CD4-positive, alpha-beta T cell treated with Interleukin-15 for 1 hour (primary cell): Measurements from ENCODE around the gene HCAR2.
"Not testable (repeated sequence)": the region's sequence is repeated elsewhere in the genome, so short reads cannot be mapped to it uniquely, and the experiment has no call there.

Source experiments
- DNase-seq: peaks from one replicate; pipeline ENCODE4 v3.0.0-alpha.2; 2020

Gene HCAR2

GRCh38 chr12:122715211-122715610 lies 12.1 kb upstream of the HCAR2 start:
- DNase-seq: not testable (repeated sequence)

DNA sequence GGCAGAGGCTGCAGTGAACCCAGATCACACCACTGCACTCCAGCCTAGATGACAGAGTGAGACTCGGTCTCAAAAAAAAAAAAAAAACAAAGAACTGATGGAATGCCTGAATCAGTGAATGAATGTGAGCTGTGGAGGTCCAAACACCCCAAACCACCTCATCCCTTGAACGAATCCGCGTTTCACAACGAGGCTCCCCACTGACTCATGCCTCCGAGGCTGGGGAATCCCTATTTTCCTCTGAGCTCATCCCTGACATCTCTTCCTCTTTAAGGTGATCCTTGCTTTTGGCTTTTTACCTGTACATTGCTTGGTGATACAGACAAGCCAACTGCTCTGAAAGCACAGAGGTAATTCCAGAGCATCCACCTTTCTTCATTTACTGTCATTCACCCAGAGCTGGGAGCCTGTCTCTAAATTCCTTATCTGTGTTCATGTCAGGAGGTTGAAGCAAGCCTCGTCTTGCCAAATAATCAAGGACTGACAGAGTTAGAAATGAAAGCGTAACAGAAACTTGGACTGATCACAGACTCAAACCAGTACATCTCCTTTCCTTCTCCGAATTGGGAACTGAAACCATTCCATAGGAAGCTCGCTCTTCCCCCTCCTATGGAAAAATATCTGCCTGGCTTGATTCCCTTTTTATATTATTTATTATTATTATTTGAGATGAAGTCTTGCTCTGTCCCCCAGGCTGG lies 10.5 kb upstream of the HCAR2 start:
- DNase-seq: not testable (repeated sequence)

- peak; percentile 29 for DNase-seq
Measured at GRCh38 chr12:122711266-122711665, 8.1 kb upstream of the HCAR2 start.

- DNase-seq: not testable (repeated sequence)
Measured at GRCh38 chr12:122710341-122710740, 7.2 kb upstream of the HCAR2 start.

DNA sequence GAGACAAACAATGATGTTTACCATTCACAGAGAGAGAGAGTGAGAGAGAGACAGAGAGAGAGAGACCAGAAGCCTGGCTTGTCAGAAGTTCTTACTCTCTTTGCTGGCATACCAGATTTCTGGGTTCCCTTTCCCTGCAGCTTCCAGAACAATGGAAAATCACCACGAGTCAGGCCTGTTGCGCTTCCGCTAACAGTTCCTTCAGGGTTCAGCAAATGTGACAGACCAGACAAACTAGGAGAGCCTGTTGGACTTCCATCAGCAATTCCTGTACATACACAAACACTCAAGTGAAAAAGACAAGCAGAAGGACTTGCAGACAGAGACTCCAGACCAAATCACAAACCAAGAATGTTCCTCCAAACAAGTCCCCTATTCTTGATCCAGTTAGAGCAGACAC lies 6.1 kb upstream of the HCAR2 start:
- not testable (repeated sequence) for DNase-seq

- not testable (repeated sequence) for DNase-seq
Measured at GRCh38 chr12:122703841-122704240, 684 bp upstream of the HCAR2 start.

DNA sequence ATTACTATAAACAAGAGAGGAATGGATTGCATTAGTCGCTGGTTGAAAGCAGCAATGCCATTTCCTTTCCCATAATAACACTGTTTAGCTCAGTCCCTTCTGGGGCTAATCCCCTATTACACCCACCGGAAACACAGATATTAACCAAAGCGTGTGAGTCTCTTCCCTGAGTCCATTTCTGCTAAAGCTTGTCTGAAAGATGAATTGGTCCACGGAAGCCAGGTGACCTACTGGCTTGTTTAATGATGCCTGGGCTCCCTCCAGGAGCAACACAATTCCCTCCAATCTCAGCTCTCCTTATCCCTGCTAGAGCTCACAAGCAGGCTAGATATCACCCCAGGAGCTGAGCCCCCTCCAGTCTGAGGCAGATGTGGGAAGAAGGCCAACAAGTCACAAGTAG lies 1.7 kb downstream of the HCAR2 start:
- DNase-seq: not testable (repeated sequence)

DNA sequence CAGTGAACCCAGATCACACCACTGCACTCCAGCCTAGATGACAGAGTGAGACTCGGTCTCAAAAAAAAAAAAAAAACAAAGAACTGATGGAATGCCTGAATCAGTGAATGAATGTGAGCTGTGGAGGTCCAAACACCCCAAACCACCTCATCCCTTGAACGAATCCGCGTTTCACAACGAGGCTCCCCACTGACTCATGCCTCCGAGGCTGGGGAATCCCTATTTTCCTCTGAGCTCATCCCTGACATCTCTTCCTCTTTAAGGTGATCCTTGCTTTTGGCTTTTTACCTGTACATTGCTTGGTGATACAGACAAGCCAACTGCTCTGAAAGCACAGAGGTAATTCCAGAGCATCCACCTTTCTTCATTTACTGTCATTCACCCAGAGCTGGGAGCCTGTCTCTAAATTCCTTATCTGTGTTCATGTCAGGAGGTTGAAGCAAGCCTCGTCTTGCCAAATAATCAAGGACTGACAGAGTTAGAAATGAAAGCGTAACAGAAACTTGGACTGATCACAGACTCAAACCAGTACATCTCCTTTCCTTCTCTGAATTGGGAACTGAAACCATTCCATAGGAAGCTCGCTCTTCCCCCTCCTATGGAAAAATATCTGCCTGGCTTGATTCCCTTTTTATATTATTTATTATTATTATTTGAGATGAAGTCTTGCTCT lies 3.0 kb downstream of the HCAR2 start:
- DNase-seq: not testable (repeated sequence)

DNA sequence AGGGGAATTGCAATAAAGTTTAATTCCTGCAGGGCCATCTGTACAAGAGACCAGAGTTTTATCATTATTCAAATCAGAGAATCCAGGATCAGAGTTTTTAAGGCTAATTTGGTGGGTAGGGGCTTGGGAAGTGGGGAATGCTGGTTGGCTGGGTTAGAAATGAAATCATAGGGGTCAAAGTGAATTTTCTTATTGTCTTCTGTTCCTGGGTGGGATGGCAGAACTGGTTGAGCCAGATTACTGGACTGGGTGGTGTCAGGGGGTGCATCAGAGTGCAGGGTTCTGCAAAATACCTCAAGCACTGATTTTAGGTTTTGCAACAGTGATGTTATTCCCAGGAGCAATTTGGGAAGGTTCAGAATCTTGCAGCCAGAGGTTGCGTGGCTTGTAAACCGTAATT lies 6.2 kb downstream of the HCAR2 start:
- not testable (repeated sequence) for DNase-seq

- DNase-seq: no peak
Measured at GRCh38 chr12:122691566-122691965, 11.6 kb downstream of the HCAR2 start.

- DNase-seq: no peak
Measured at GRCh38 chr12:122688291-122688690, 14.9 kb downstream of the HCAR2 start.

DNA sequence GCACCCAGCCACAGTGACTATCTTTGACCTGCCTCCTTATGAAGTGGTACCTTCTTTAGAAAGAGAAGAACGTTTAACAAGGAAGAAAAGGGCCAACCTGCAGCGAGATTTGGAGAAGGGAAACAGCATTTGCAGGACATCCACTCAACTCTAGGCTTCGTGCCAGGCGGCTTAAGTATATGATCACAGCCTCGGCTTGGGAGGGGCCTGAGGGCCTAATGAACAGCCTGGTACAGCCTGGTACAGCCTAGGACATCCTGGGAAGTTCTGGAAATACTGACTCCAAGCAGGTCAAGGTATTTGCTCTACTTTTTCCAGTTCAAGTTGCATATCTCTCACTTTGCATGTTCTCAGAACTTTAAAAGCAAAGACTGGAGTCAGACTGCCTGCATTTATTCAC lies 16.1 kb downstream of the HCAR2 start:
- no peak for DNase-seq

GRCh38 chr12:122686538-122686937 lies 16.6 kb downstream of the HCAR2 start:
- no peak for DNase-seq

- DNase-seq: no peak
Measured at GRCh38 chr12:122684297-122684813, 18.8 kb downstream of the HCAR2 start.

DNA sequence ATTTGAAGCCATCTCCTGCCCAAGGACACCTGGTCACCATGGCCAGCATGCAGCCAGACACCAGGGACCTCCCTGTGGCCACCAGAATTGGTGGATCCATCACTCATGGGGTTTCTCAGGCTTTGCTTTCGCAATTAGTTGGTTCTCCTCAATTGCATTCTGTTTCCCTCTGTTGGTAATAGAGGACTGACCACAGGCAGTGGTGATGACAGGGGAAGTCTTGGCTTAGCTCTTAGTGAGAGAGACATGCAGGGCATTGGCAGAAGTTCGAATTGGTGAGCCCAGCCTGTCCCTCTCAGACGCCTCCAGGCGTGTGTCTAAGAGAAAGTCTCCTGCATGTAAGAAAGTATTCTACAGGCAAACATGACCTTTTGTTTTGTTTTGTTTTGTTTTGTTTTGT lies 21.3 kb downstream of the HCAR2 start:
- DNase-seq: peak; percentile 41

DNA sequence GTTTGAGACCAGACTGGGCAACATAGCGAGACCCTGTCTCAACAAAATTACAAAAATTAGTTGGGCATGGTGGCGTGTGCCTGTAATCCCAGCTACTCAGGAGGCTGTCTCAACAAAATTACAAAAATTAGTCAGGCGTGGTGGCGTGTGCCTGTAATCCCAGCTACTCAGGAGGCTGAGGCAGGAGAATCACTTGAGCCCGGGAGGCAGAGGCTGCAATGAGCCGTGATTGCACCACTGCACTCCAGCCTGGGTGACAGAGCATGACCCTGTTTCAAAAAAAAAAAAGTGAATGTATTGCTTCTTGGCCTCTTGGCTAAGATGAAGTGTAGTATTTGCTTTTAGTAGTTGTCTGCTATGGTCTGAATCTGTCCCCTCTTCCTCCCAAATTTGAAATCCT lies 22.2 kb downstream of the HCAR2 start:
- DNase-seq: not testable (repeated sequence)

- DNase-seq: not testable (repeated sequence)
Measured at GRCh38 chr12:122676781-122677180, 26.4 kb downstream of the HCAR2 start.

DNA sequence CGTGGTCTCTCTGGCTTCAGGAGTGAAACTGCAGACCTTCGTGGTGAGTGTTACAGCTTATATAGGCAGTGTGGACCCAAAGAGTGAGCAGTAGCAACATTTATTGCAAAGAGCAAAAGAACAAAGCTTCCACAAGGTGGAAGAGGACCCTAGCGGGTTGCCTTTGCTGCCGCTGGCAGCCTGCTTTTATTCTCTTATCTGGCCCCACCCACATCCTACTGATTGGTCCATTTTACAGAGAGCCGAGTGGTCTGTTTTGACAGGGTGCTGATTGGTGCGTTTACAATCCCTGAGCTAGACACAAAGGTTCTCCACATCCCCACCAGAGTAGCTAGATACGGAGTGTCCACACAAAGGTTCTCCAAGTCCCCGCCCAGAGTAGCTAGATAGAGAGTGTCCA lies 27.1 kb downstream of the HCAR2 start:
- DNase-seq: not testable (repeated sequence)

DNA sequence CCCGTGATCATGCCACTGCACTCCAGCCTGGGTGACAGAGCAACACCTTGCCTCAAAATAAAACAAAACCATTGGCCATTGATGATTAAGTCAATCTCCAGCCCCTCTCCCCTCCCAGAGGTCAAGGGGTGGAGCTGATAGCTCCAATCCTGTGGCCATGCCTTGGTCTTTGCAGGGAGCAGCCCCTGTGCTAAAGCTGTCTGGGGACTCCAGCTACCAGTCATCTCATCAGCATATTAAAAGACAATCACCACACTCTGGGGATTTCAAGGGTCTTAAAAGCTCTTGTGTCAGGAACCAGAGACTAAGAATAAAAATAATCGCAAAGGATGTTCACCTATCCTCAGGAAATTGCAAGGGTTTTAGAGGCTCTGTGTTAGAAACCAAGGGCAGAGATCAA lies 30.6 kb downstream of the HCAR2 start:
- DNase-seq: no peak

DNA sequence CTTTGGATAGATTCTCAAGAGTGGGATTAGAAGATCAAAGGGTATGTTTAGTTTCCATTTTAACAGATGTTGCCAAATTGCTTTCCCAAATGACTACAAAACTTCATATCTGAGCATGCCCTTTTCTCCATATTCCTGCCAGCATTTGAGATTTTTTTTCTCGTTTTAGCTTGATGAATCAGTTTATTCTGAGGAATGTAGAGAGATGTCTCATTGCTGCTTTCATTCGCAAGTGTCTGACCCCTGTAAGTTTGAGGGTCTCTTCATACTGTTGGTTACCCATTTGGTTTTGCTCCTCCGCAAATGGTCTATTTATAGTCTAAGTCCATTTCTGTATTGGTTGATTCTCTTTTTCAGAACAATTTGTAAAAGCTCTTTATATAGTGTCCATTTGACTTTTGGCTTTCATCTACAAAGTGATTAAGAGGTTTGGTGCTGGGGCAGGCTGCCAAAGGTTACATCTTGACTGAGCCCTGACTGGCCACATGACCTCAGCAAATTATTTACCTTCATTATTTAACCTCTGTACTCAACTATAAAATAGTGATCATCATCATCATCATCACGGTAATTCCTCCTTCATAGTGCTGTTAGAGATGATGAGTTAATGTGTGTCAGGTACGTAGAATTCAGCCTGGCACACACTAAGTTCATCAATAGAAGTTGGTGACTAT lies 33.6 kb downstream of the HCAR2 start:
- no peak for DNase-seq

GRCh38 chr12:122668268-122668667 lies 34.9 kb downstream of the HCAR2 start:
- no peak for DNase-seq

- no peak for DNase-seq
Measured at GRCh38 chr12:122665759-122666158, 37.4 kb downstream of the HCAR2 start.

- no peak for DNase-seq
Measured at GRCh38 chr12:122665349-122665748, 37.8 kb downstream of the HCAR2 start.

GRCh38 chr12:122661938-122662337 lies 41.2 kb downstream of the HCAR2 start:
- DNase-seq: no peak
